ENCODE measurements around the gene TRMU.

The TRMU gene

DNA sequence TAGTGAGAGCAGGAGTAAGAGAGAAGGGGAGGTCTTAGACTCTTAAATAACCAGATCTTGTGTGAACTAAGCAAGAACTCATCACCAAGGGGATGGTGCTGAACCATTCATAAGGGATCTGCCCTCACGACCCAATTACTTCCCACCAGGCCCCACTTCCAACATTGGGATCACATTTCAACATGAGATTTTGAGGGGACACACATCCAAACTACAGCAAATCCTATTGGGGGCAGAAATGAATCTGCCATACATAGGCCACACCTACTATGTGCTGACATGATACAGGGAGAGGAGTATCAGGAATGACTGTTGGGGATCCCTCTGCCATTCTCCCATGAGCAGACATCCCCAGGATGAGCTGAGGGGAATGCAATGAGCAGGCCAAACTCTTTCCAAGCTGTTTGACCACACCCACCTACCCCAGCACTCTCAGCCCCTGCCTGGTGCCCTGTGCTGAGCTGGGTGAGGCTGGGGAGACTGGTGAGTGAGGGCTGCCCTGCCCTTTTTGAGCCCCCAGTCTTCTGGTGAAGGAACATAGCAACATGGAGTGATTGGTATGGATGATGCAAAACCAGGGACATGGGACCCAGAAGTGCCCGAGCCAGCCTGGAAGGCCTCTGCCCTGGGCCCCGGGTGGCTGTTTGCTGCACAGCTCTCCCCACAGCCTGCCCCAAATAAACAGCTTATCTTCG, 40.1 kb upstream of the TRMU start:
- TF ChIP-seq, protein P1, sequence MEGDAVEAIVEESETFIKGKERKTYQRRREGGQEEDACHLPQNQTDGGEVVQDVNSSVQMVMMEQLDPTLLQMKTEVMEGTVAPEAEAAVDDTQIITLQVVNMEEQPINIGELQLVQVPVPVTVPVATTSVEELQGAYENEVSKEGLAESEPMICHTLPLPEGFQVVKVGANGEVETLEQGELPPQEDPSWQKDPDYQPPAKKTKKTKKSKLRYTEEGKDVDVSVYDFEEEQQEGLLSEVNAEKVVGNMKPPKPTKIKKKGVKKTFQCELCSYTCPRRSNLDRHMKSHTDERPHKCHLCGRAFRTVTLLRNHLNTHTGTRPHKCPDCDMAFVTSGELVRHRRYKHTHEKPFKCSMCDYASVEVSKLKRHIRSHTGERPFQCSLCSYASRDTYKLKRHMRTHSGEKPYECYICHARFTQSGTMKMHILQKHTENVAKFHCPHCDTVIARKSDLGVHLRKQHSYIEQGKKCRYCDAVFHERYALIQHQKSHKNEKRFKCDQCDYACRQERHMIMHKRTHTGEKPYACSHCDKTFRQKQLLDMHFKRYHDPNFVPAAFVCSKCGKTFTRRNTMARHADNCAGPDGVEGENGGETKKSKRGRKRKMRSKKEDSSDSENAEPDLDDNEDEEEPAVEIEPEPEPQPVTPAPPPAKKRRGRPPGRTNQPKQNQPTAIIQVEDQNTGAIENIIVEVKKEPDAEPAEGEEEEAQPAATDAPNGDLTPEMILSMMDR (IDR thresholded peaks at IDR 0.05; ENCODE audit: extremely low read depth, missing control alignments) = no peak
- DNase-seq (ENCODE audit: low spot score) = peak; percentile 31

DNA sequence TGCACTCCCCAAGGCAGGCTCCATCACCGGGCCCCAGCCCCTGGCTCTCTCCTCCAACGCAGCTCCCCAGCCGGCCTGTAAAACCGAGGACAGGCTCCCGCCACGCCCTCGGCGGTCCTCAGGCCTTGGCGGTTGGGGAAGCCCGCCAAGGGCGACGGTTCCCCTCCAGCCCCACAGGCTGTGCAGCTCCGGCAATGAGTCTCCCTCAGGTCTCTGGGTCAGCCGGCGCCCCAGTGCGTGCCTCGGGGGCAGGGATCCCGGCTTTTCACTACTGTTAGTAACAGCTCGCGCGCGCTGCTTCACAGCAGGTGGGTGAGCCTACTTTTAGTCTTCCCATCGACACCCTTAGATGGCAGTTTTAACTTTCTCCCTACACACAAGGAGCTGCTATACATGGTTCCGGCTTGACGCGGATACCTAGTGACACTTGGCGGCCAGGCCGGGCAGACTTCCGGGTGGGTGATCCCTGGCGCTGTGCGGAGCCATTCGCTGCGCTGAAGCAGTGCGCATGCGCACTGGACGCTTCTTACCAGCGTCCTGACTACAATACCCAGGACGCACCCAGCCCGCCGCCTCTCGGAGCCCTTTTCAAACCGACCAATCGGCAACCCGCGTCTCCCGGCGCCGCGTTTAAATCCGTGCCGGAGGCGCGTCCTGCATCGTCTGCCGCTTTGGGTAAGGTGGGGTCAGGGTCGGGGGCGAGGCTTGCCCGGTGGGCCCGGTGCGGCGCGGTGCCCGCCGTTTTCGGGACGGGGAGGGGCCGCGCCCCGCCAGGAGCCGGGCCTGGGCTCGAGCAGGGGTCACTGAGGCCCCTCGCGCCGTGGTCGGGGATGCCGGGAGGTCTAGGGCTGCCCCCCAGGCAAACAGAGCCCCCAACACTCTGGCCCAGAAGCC, 39.0 kb upstream of the TRMU start, which contains the start of gene GTSE1:
TSS of gene GTSE1 (plus strand) at position 614 of the 894 bp plus-strand sequence. CDS start 531 bp downstream, outside the sequence.
- TF ChIP-seq, protein P1 (IDR thresholded peaks at IDR 0.05; ENCODE audit: extremely low read depth, missing control alignments) = no peak
- peak; percentile 99 for DNase-seq (ENCODE audit: low spot score)

DNA sequence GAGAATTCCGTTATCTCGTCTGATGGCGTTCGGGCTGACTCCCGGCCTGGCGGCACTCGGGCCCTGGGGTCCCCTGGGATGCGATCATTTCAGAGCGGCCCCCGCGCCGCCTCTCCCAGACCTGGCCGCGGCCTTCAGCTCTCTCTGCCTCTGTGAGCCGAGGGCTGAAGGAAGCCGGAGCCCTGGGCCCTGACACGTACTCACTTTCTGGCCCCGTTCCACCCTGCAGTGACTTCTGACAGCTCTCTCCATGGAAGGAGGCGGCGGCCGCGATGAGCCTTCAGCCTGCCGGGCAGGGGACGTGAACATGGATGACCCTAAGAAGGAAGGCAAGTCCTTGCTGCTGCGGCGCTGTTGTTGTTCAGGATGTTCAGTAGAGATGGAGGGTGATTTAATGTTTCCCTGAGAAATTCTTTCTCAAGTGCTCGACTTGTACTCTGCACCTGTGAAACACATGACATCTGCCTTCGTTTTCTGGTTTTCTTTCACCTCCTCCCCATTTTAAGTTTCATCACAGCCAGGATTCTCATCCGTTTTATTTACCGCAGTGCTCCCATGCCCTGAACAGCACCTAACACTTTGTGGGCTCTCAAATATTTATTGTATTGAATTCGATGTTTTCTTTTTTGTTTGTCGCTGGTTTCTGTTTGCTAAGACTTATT, 38.2 kb upstream of the TRMU start:
- peak; percentile 20 for DNase-seq (ENCODE audit: low spot score)

DNA sequence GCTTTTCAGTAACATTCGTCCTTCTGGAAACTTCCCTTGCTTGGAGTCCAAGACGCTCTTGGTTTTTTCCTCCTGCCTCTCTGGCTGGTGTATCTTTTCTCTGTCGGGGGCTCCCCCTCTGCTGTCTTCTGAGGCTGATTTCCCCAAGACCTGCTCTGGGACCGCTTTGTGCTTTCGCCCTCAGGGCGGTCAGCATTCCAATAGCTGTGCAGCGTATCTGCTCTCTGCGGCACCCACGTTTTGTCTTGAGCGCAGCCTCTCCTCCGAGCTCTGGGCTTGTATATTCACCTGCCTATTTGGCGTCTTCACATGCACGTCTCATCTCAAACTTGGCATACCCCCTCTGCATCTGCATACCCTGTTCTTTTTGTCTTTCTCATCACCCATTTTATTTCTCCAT, 36.4 kb upstream of the TRMU start:
- TF ChIP-seq, protein P1 (IDR thresholded peaks at IDR 0.05; ENCODE audit: extremely low read depth, missing control alignments) = no peak
- no peak for DNase-seq (ENCODE audit: low spot score)

More for the DNA sequence above, 38.2 kb upstream of the TRMU start:
- TF ChIP-seq, protein P1 (IDR thresholded peaks at IDR 0.05; ENCODE audit: extremely low read depth, missing control alignments) = no peak

DNA sequence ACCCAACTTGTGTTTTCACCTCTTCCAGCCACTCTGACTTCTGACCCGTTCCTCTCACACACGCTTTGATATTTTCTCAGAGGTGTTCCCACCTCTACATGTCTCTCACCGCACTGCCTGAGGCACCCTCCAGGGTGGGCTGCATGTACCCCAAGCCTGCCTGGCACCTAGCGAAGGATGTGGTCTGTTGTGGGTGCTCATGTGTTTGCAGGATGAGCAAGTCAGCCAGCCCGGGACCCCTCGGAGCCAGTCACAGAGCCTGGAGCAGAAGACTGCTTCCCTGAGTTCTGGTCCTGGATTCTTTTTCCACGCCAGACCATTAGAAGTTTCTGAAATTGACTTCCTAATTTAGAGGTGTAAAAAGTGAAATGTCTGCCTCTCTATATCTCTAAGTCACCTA, 35.0 kb upstream of the TRMU start:
- no peak for DNase-seq (ENCODE audit: low spot score)
- TF ChIP-seq, protein P1 (IDR thresholded peaks at IDR 0.05; ENCODE audit: extremely low read depth, missing control alignments) = no peak

DNA sequence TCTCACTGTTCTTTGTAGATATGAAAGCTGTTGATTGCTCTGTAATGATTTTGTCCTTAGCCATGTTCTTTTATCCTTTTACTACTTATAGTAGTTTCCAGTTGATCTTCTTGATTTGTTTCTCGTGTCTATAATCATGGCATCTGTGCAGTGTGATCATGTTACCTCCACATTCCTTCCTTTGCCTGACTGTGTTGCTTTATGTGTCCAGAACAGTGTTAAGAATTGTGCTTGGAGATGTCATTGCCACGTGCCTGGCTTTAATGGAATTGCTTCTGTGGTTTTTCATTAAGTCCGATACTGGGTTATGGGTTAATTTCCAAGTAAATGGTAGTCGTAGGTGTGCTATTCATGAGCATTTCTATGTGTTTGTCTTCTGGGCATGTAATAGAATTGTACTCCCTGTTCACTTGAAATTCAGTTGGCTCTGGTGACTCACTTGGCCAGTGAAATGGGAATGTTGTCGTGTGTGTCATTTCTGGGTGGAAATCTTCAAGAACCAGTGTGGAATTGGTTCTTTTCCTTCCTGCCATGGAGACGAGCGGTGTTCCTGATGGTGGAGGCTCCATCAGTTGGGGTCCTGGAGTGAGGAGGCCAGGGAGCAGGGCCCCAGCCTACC, 32.1 kb upstream of the TRMU start:
- DNase-seq (ENCODE audit: low spot score) = no peak
- TF ChIP-seq, protein P1 (IDR thresholded peaks at IDR 0.05; ENCODE audit: extremely low read depth, missing control alignments) = no peak

All from GM20000 (cell line).